RWPE2 (cell line): ENCODE measurements around the gene PAQR5.

Experiments
- ATAC-seq: fragments of 200-7000 bp; cut with Tn5 transposase; 3 replicates; pipeline ENCODE4 v1.9.1; 2021; ENCODE audit warnings: low read depth
- DNase-seq: peaks from one replicate; pipeline ENCODE4 v3.0.0-alpha.2; 2020; ENCODE audit warnings: low spot score
- H3K27ac ChIP-seq: fragments of 450-650 bp; 2 replicates; pipeline ENCODE4 v1.5.1; 2017; ENCODE audit warnings: mild to moderate bottlenecking; ENCODE audit not compliant: poor library complexity, severe bottlenecking
- H3K27me3 ChIP-seq: fragments of 250-450 bp; sonication (Bioruptor Pico); 2 replicates; pipeline ENCODE4 v1.5.1; 2021; ENCODE audit warnings: mild to moderate bottlenecking, moderate library complexity; ENCODE audit not compliant: insufficient read depth, poor library complexity, severe bottlenecking
- H3K36me3 ChIP-seq: fragments of 250-450 bp; sonication (Bioruptor Pico); 2 replicates; pipeline ENCODE4 v1.5.1; 2020; ENCODE audit warnings: low read depth, mild to moderate bottlenecking, moderate library complexity
- H3K4me1 ChIP-seq: fragments of 250-450 bp; sonication (Bioruptor Pico); 2 replicates; pipeline ENCODE4 v1.5.1; 2021; ENCODE audit warnings: mild to moderate bottlenecking, moderate library complexity; ENCODE audit not compliant: insufficient read depth, poor library complexity, severe bottlenecking
- H3K4me3 ChIP-seq: fragments of 250-450 bp; sonication (Bioruptor Pico); 2 replicates; pipeline ENCODE4 v1.5.1; 2021; ENCODE audit warnings: mild to moderate bottlenecking, moderate library complexity; ENCODE audit not compliant: severe bottlenecking
- H3K9me3 ChIP-seq: fragments of 250-450 bp; sonication (Bioruptor Pico); 2 replicates; pipeline ENCODE4 v1.5.1; 2021; ENCODE audit warnings: mild to moderate bottlenecking, moderate library complexity; ENCODE audit not compliant: severe bottlenecking
- CTCF ChIP-seq: fragments of 450-650 bp; IDR thresholded peaks from one replicate; pipeline ENCODE4 v1.5.1; 2017; ENCODE audit warnings: mild to moderate bottlenecking, moderate library complexity; ENCODE audit not compliant: poor library complexity, severe bottlenecking

The PAQR5 gene

GRCh38 chr15:69414701-69415167, 116.0 kb downstream of the PAQR5 start:
- no peak for TF ChIP-seq CTCF
- Histone ChIP-seq H3K4me3 (peak overlapping the region; percentile 86), H3K36me3 (peaks cover 47% of the 10 kb centered on the region), H3K9me3 (no peaks in the 10 kb centered on the region), H3K4me1 (peaks cover 13% of the 10 kb centered on the region), H3K27ac (peak overlapping the region; percentile 90), H3K27me3 (no peaks in the 10 kb centered on the region)
- ATAC-seq (peak; percentile 75), DNase-seq (peak; percentile 89)

DNA sequence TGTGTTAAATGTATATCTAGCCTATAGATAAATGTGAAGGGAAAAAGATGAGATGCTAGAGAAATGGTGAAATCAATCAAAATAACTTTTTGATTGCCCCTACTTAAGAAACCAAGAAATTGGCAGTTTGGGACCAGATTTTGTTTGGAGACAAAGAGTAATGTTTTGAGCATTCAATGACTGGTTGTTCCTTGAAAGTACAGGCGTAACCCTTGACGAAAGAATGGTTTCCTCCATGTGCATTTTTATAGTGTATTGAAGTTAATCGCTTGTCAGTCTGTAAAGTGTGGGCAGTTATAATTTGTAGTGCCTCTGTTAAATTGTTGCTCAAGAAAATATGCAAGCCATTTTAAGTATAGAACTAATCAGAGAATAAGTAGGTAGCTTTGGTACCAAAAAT, 116.7 kb downstream of the PAQR5 start:
- TF ChIP-seq CTCF: no peak
- DNase-seq (no peak), ATAC-seq (no peak)
- peaks cover 13% of the 10 kb centered on the region for H3K4me1 ChIP-seq
- no peaks in the 10 kb centered on the region for H3K27me3 ChIP-seq
- H3K36me3 ChIP-seq: peaks cover 53% of the 10 kb centered on the region
- peak overlapping the region; percentile 86 for H3K4me3 ChIP-seq
- peak overlapping the region; percentile 90 for H3K27ac ChIP-seq
- H3K9me3 ChIP-seq: no peaks in the 10 kb centered on the region

DNA sequence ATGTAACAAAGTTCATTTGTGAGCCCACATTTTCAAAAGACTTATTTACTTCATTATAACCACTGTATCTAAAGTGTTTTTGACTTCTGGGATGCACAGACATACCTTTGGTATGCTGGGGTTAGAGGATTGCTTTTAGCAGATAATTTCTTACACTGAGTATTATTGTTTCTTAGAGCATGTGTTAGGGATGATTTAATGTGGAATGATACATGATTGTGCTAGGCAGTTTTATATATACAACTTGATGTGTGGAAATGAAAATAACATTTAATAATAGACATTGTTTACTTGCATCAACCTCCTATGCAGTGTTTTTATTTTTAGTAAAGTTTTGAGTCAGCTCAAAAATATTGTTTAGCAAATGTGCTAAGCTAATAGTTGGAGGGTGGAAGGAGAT, 118.9 kb downstream of the PAQR5 start:
- no peak for ATAC-seq
- H3K27me3 ChIP-seq: no peaks in the 10 kb centered on the region
- peaks cover 18% of the 10 kb centered on the region for H3K4me1 ChIP-seq
- peaks cover 75% of the 10 kb centered on the region for H3K36me3 ChIP-seq
- no peaks in the 10 kb centered on the region for H3K9me3 ChIP-seq
- no peak for TF ChIP-seq CTCF
- DNase-seq: no peak
- H3K4me3 ChIP-seq: no peak overlapping the region
- no peak overlapping the region for H3K27ac ChIP-seq

DNA sequence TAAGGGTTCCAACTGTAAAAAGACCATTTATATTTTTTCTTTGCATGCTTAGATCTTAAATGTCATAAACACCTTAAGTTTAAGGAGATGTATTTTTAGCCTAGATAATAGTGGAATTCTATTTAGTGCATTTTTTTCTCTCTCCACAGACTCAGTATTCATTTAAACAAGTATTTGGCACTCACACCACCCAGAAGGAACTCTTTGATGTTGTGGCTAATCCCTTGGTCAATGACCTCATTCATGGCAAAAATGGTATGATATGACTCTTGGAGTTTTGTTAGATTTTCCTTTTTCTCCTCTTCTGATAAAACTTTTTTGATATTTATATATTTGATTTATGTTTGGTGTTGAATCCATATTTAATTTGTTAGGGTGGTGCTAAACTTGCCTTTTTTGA, 122.8 kb downstream of the PAQR5 start:
- Histone ChIP-seq H3K9me3 (no peaks in the 10 kb centered on the region), H3K27ac (no peak overlapping the region), H3K4me1 (peaks cover 5% of the 10 kb centered on the region), H3K36me3 (peaks cover 100% of the 10 kb centered on the region), H3K27me3 (no peaks in the 10 kb centered on the region), H3K4me3 (no peak overlapping the region)
- ATAC-seq (no peak), DNase-seq (no peak)
- TF ChIP-seq CTCF: no peak

DNA sequence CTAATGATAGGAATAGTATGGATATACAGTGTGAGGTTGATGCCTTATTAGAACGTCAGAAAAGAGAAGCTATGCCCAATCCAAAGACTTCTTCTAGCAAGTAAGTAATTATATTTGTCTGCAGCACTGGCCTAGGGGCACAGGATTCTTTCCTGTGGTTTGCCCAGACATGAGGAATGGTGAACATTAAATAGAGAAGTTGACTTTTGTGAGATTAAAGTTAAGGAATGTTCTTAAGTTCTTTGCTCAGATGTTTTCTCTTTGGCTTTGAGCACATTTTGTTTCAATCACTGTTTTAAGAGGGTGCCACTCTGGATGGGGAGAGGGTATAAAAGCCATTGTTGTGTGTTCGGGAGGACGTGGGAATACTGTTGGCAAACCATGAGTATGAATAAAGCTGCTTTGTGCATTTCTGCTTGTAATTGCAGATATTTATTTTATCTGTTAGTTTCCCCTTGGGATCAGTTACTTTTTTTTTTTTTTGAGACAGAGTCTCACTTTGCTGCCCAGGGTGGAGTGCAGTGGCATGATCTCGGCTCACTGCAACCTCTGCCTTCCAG, 123.7 kb downstream of the PAQR5 start:
- Histone ChIP-seq H3K4me1 (peaks cover 5% of the 10 kb centered on the region), H3K9me3 (no peaks in the 10 kb centered on the region), H3K27me3 (no peaks in the 10 kb centered on the region), H3K36me3 (peaks cover 100% of the 10 kb centered on the region), H3K4me3 (no peak overlapping the region), H3K27ac (no peak overlapping the region)
- DNase-seq: no peak
- no peak for TF ChIP-seq CTCF
- ATAC-seq: no peak
